MM.1S (cell line): ENCODE measurements around the gene VSIG10L.

Experiments
- DNase-seq: peaks from one replicate; pipeline ENCODE4 v3.0.0-alpha.2; 2015
- H2AFZ ChIP-seq: fragments of 300-600 bp; sonication (generic); 2 replicates; pipeline ENCODE4 v1.6.0; 2016; ENCODE audit warnings: antibody characterized with exemption, low read length
- H3F3A ChIP-seq: fragments of 300-600 bp; sonication (generic); 2 replicates; pipeline ENCODE4 v1.6.1; 2016; ENCODE audit warnings: mild to moderate bottlenecking, antibody characterized with exemption, low read length, moderate library complexity, mixed read lengths; ENCODE audit not compliant: insufficient read depth
- H3K27ac ChIP-seq: fragments of 300-600 bp; sonication (generic); 2 replicates; pipeline ENCODE4 v1.5.1; 2016; ENCODE audit warnings: mild to moderate bottlenecking, low read length
- H3K27me3 ChIP-seq: fragments of 300-600 bp; sonication (generic); replicated peaks from 2 replicates; pipeline ENCODE4 v1.6.0; 2016; ENCODE audit warnings: low read length; ENCODE audit not compliant: insufficient read depth
- H3K36me3 ChIP-seq: fragments of 300-600 bp; sonication (generic); replicated peaks from 2 replicates; pipeline ENCODE4 v1.6.1; 2016; ENCODE audit warnings: mild to moderate bottlenecking, low read length, mixed read lengths; ENCODE audit not compliant: insufficient read depth
- H3K4me1 ChIP-seq: fragments of 300-600 bp; sonication (generic); 2 replicates; pipeline ENCODE4 v1.6.1; 2016; ENCODE audit warnings: low read length, mixed read lengths
- H3K4me2 ChIP-seq: fragments of 300-600 bp; sonication (generic); 2 replicates; pipeline ENCODE4 v1.6.0; 2016; ENCODE audit warnings: low read depth, low read length
- H3K4me3 ChIP-seq: fragments of 300-600 bp; sonication (generic); 2 replicates; pipeline ENCODE4 v1.5.1; 2016; ENCODE audit warnings: low read length, mixed read lengths
- H3K79me2 ChIP-seq: fragments of 300-600 bp; sonication (generic); 2 replicates; pipeline ENCODE4 v1.6.1; 2016; ENCODE audit warnings: mixed run types, low read length, mixed read lengths
- H3K9ac ChIP-seq: fragments of 300-600 bp; sonication (generic); 2 replicates; pipeline ENCODE4 v1.6.1; 2016; ENCODE audit warnings: low read length, mixed read lengths
- H3K9me2 ChIP-seq: fragments of 300-600 bp; sonication (generic); replicated peaks from 2 replicates; pipeline ENCODE4 v1.6.1; 2016; ENCODE audit warnings: mild to moderate bottlenecking, low read length, mixed read lengths; ENCODE audit not compliant: insufficient read depth
- H3K9me3 ChIP-seq: fragments of 300-600 bp; sonication (generic); replicated peaks from 2 replicates; pipeline ENCODE4 v1.6.1; 2016; ENCODE audit warnings: mild to moderate bottlenecking, low read length, mixed read lengths; ENCODE audit not compliant: insufficient read depth
- H4K20me1 ChIP-seq: fragments of 300-600 bp; sonication (generic); 2 replicates; pipeline ENCODE4 v1.6.1; 2016; ENCODE audit warnings: mild to moderate bottlenecking, low read length, moderate library complexity, mixed read lengths; ENCODE audit not compliant: insufficient read depth
- EZH2 ChIP-seq: fragments of 300-600 bp; sonication (generic); optimal IDR thresholded peaks from 2 replicates; pipeline ENCODE3; 2017; ENCODE audit warnings: low read depth, mild to moderate bottlenecking, antibody characterized with exemption, low read length, mixed read lengths
- EZH2phosphoT487 ChIP-seq: fragments of 300-600 bp; sonication (generic); IDR thresholded peaks from 2 replicates; pipeline ENCODE4 v1.6.1; 2018; ENCODE audit warnings: antibody characterized with exemption, low read length
- TF ChIP-seq, protein P1 (sequence below): fragments of 300-600 bp; sonication (generic); IDR thresholded peaks from 2 replicates; pipeline ENCODE4 v1.5.1; 2016; ENCODE audit warnings: antibody characterized with exemption, low read length, mixed read lengths

VSIG10L gene

DNA sequence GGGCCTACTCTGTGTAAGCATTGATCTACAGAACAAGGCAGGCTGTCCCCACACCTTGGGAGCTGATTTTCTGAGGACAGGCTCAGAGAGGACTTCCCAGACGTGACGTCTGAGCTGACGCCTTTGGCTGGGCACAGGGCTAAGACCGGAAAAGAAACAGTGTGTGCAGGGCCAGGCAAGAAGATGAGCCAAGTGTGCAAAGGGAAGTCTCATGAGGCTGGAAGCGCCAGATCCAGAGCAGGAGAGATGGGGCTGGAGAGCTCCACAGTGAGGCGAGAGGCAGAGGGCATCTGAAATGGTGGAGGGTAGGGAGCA, 17.8 kb downstream of the VSIG10L start:
- Histone ChIP-seq H3K36me3 (no peaks in the 10 kb centered on the region), H3K27me3 (no peaks in the 10 kb centered on the region), H3K4me3 (no peak overlapping the region), H3F3A (no peaks in the 10 kb centered on the region), H3K9me3 (no peaks in the 10 kb centered on the region), H3K27ac (no peak overlapping the region), H3K4me1 (no peaks in the 10 kb centered on the region), H3K9ac (no peak overlapping the region), H4K20me1 (no peaks in the 10 kb centered on the region), H3K4me2 (no peak overlapping the region), H3K9me2 (no peaks in the 10 kb centered on the region), H2AFZ (no peak overlapping the region), H3K79me2 (no peaks in the 10 kb centered on the region)
- TF ChIP-seq EZH2 = no peak
- no peak for TF ChIP-seq EZH2phosphoT487
- TF ChIP-seq, protein P1, sequence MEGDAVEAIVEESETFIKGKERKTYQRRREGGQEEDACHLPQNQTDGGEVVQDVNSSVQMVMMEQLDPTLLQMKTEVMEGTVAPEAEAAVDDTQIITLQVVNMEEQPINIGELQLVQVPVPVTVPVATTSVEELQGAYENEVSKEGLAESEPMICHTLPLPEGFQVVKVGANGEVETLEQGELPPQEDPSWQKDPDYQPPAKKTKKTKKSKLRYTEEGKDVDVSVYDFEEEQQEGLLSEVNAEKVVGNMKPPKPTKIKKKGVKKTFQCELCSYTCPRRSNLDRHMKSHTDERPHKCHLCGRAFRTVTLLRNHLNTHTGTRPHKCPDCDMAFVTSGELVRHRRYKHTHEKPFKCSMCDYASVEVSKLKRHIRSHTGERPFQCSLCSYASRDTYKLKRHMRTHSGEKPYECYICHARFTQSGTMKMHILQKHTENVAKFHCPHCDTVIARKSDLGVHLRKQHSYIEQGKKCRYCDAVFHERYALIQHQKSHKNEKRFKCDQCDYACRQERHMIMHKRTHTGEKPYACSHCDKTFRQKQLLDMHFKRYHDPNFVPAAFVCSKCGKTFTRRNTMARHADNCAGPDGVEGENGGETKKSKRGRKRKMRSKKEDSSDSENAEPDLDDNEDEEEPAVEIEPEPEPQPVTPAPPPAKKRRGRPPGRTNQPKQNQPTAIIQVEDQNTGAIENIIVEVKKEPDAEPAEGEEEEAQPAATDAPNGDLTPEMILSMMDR = no peak
- DNase-seq = no peak

DNA sequence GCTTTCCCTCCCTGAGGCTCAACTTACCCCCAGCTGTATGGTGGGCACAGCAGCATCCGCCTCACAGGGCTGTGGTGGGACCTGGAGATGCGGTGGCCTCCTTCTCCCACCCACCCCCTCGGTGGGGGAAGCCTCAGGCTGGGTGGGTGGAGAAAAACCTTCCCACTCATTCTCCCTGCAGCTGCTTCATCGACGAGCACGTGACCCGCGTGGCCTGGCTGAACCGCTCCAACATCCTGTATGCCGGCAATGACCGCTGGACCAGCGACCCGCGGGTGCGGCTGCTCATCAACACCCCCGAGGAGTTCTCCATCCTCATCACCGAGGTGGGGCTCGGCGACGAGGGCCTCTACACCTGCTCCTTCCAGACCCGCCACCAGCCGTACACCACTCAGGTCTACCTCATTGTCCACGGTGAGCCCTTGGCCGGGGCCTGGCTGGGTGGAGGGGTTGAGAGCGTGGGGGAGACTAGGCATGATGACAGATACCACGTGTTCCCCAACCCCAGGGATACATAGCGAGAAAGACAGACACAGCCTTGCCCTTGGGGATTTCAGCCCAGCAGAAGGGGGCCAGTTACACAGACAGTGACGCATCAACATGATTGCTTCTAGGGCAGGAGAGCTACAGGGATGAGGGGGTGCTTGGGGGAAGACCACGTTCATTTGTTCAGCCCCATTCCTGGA, 18.3 kb downstream of the VSIG10L start:
- TF ChIP-seq, protein P1 = no peak
- TF ChIP-seq EZH2phosphoT487 (no peak), EZH2 (no peak)
- Histone ChIP-seq H3K27me3 (no peaks in the 10 kb centered on the region), H3K4me1 (no peaks in the 10 kb centered on the region), H3K4me2 (no peak overlapping the region), H4K20me1 (no peaks in the 10 kb centered on the region), H3K4me3 (no peak overlapping the region), H3K36me3 (no peaks in the 10 kb centered on the region), H3K9me3 (no peaks in the 10 kb centered on the region), H3K79me2 (no peaks in the 10 kb centered on the region), H3F3A (no peaks in the 10 kb centered on the region), H2AFZ (no peak overlapping the region), H3K9me2 (no peaks in the 10 kb centered on the region), H3K27ac (no peak overlapping the region), H3K9ac (no peak overlapping the region)
- no peak for DNase-seq

DNA sequence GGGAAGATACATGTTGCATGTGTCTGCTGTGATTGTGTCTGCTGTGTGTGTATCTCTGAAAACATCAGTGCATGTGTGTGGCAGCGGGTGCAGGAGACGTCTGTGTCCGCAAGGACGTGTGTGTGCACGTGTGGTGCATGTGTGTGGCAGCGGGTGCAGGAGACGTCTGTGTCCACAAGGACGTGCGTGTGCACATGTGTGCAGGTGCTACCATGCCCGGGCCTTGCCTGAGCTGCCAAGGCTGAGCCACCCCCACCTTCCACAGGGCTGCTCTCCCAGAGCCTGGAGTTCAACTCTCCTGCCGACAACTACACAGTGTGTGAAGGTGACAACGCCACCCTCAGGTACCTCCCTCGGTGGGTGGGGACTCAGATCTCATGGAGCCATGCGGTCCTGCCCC, 20.1 kb downstream of the VSIG10L start:
- no peak for DNase-seq
- Histone ChIP-seq H3K27ac (no peak overlapping the region), H3K27me3 (no peaks in the 10 kb centered on the region), H3K9me2 (no peaks in the 10 kb centered on the region), H3K9ac (no peak overlapping the region), H3K4me2 (no peak overlapping the region), H3F3A (no peaks in the 10 kb centered on the region), H4K20me1 (no peaks in the 10 kb centered on the region), H3K36me3 (no peaks in the 10 kb centered on the region), H2AFZ (no peak overlapping the region), H3K9me3 (no peaks in the 10 kb centered on the region), H3K79me2 (no peaks in the 10 kb centered on the region), H3K4me1 (no peaks in the 10 kb centered on the region), H3K4me3 (no peak overlapping the region)
- TF ChIP-seq, protein P1 = no peak
- no peak for TF ChIP-seq EZH2phosphoT487
- TF ChIP-seq EZH2 = no peak
